Measurements from ENCODE around the gene PCK1. TPM values are rescaled to one million over a fixed set of nuclear protein-coding genes. Genes with fewer than 3 reads are reported as not detected.

The PCK1 gene
- total and polyA plus RNA-seq, 2 of the 8 experiments (the other 6 are each of a cell fraction or from before 2014, with no cell fraction given) = not detected

GRCh38 chr20:57552471-57552870 lies 8.4 kb upstream of the PCK1 start:
- no peak overlapping the region for H4K8ac ChIP-seq (ENCODE audit: extremely low read depth, insufficient read depth, low read length)
- no peak overlapping the region for H3K4me3 ChIP-seq (ENCODE audit: extremely low read depth in 1 of 4, insufficient read depth in 2 of 4, low read depth in 3 of 4, low read length in 4 of 4)
- H2BK15ac ChIP-seq (ENCODE audit: low read length) = no peak overlapping the region
- no peak overlapping the region for H4K91ac ChIP-seq (replicated peaks; ENCODE audit: insufficient read length, low read length)
- WGBS, 2 experiments (ENCODE audit: extremely low coverage in 1 of 2, insufficient coverage in 1 of 2, insufficient read length in 1 of 2, insufficient replicate concordance in 2 of 2, low coverage in 1 of 2, low lambda C conversion rate in 2 of 2, missing lambda C conversion rate in 1 of 2) = 88% methylated on average over 6 of the region's 6 CpGs; no CpG with 5 or more reads in 1 of the 2 experiments
- H3K79me1 ChIP-seq (ENCODE audit: low read depth, low read length) = no peaks in the 10 kb centered on the region
- H2BK20ac ChIP-seq (ENCODE audit: low read length) = no peak overlapping the region
- no peaks in the 10 kb centered on the region for H3K4me1 ChIP-seq (replicated peaks in 1 of 4; ENCODE audit: control insufficient read depth in 3 of 4, insufficient read depth in 4 of 4, low read length in 3 of 4)
- H2BK12ac ChIP-seq (ENCODE audit: low read depth, low read length) = no peak overlapping the region
- no peaks in the 10 kb centered on the region for H3K36me3 ChIP-seq (ENCODE audit: control insufficient read depth in 2 of 4, insufficient read depth in 4 of 4, low read length in 3 of 4)
- no peak overlapping the region for H3K9ac ChIP-seq (replicated peaks in 1 of 4; ENCODE audit: extremely low read depth in 1 of 4, low read depth in 3 of 4, low read length in 3 of 4)
- no peak for FAIRE-seq
- no peaks in the 10 kb centered on the region for H3K23me2 ChIP-seq (ENCODE audit: low read depth, low read length)
- ChIA-PET POLR2A (ENCODE audit: partially characterized antibody) (no interaction called here), CTCF (ENCODE audit: partially characterized antibody) (no interaction called here)
- H3K27ac ChIP-seq (ENCODE audit: low read depth, low read length) = no peak overlapping the region
- H3K23ac ChIP-seq (ENCODE audit: insufficient read length) = no peak overlapping the region
- no peak overlapping the region for H3K56ac ChIP-seq (replicated peaks; ENCODE audit: insufficient read length, low read depth, low read length)
- H2BK120ac ChIP-seq (replicated peaks; ENCODE audit: low read depth, low read length) = no peak overlapping the region
- H3K14ac ChIP-seq (ENCODE audit: insufficient read length) = no peak overlapping the region
- H4K20me1 ChIP-seq (replicated peaks in 1 of 2; ENCODE audit: control insufficient read depth in 1 of 2, insufficient read depth in 2 of 2, low read length in 2 of 2) = no peaks in the 10 kb centered on the region
- no peak overlapping the region for H2BK5ac ChIP-seq (ENCODE audit: low read depth, low read length)
- H2AK5ac ChIP-seq (ENCODE audit: low read depth, low read length) = no peak overlapping the region; the same call in 1 of the 2 replicates
- H3K9me3 ChIP-seq (ENCODE audit: insufficient read depth in 2 of 2, low read depth in 1 of 2, low read length in 1 of 2) = no peaks in the 10 kb centered on the region
- H3K4ac ChIP-seq (replicated peaks; ENCODE audit: insufficient read length, low read depth, low read length) = no peak overlapping the region
- no peak overlapping the region for H3K4me2 ChIP-seq (ENCODE audit: insufficient read depth in 1 of 2, low read depth in 2 of 2, low read length in 2 of 2)
- TF ChIP-seq TAF7 (optimal IDR thresholded peaks at IDR 0.05; ENCODE audit: borderline replicate concordance, low read depth, low read length) (no peak), GABPA (IDR thresholded peaks at IDR 0.05; ENCODE audit: borderline replicate concordance, insufficient read depth, low read length) (no peak), RBBP5 (IDR thresholded peaks at IDR 0.05; ENCODE audit: borderline replicate concordance, low read depth, low read length) (no peak), CTBP2 (IDR thresholded peaks at IDR 0.05; ENCODE audit: borderline replicate concordance, insufficient read depth, insufficient read length, low read length) (no peak), ZNF274 (IDR thresholded peaks at IDR 0.05; ENCODE audit: borderline replicate concordance, extremely low read depth, low read length) (no peak), CBX8 (IDR thresholded peaks at IDR 0.05; ENCODE audit: borderline replicate concordance, low read depth, low read length) (no peak), SUZ12 (IDR thresholded peaks at IDR 0.05; ENCODE audit: low read length) (no peak)
- DNase-seq (ENCODE audit: low read depth in 1 of 2, low spot score in 2 of 2) = no peak
- no peaks in the 10 kb centered on the region for H3K27me3 ChIP-seq (replicated peaks in 1 of 4; ENCODE audit: control insufficient read depth in 3 of 4, extremely low read depth in 1 of 4, insufficient read depth in 3 of 4, low read length in 3 of 4)
- no peak overlapping the region for H2AFZ ChIP-seq (ENCODE audit: low read length)
- no peaks in the 10 kb centered on the region for H3K79me2 ChIP-seq (ENCODE audit: control insufficient read depth in 1 of 2, insufficient read depth in 2 of 2, low read length in 2 of 2)
- H3K18ac ChIP-seq (ENCODE audit: extremely low read depth, low read length) = no peak overlapping the region
- no peak overlapping the region for H4K5ac ChIP-seq (ENCODE audit: insufficient read length, low read depth, low read length)

Data from H1 (cell line).